HG03025 (cell line): ENCODE measurements around the gene DDX6.

Experiments used
- ATAC-seq: cut with Tn5 transposase; IDR thresholded peaks from one replicate; pipeline ENCODE4 v1.9.1; 2021; ENCODE audit warnings: mild to moderate bottlenecking, moderate library complexity; ENCODE audit not compliant: unreplicated experiment, low FRiP score

The DDX6 gene

DNA sequence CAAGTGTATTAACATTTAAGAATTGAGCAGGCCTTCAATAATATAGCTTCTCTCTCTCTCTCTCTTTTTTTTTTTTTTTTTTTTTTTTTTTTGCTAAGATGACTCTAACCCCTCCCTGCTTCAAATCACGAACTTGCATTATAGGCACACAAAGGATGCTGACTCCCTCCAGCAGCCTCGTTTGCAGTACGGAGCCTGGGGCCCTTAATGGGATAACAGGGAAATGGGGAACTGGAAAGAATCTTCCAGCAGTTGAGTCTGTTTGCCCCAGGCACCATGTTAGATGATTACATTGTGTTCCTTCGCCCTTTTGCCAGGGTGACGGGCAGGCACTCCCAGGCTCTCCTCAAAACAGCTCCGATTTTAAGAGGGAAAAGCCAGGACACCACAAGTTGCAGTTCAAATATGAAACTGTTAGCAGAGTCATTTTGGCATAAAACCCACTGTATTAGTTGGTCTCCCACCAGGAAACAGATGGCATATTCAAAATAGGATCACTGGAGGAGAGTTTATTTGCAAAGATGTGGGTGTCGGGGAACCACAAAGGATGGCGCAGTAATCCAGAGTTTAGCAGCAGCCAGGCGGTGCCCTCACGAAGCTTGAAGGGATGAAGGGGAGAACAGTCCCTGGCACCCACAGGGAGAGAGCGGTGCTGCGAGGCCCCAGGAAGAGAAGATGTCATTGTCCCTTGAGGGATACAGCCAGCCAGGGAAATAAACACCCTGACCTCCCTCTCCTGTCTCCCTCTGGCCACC lies 85.0 kb downstream of the DDX6 start:
- ATAC-seq: no peak

DNA sequence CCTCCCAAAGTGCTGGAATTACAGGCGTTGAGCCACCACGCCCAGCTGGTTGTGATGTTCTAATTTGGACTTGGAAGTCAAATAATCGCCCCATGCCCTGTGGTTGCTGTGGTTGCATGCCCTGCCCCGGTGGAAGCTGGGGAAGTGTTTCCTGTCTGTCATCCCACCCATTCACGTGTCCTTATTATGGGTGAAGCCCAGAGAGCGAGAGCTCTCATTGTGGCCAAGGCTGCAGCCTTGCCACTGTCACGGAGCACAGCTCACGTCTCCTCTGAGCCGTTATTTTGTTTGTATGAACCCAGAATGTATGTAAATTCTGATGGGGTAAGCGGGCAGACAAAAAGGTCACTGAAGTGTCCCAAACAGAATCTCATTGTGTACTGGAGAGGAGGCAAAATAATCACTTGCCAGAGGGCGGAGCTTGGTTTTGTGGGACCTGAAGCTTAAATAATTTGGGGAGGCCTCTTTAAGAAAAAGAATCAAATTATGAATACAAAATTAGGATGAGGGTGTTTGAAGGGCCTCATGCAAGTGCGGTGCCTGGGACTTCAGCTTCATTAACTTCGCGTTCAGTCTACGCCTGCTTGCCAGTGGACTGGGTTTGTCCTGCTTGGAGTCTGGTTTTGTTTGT lies 85.7 kb downstream of the DDX6 start:
- ATAC-seq: no peak

- ATAC-seq: no peak
Observed at GRCh38 chr11:118703563-118704106, 87.3 kb downstream of the DDX6 start.

DNA sequence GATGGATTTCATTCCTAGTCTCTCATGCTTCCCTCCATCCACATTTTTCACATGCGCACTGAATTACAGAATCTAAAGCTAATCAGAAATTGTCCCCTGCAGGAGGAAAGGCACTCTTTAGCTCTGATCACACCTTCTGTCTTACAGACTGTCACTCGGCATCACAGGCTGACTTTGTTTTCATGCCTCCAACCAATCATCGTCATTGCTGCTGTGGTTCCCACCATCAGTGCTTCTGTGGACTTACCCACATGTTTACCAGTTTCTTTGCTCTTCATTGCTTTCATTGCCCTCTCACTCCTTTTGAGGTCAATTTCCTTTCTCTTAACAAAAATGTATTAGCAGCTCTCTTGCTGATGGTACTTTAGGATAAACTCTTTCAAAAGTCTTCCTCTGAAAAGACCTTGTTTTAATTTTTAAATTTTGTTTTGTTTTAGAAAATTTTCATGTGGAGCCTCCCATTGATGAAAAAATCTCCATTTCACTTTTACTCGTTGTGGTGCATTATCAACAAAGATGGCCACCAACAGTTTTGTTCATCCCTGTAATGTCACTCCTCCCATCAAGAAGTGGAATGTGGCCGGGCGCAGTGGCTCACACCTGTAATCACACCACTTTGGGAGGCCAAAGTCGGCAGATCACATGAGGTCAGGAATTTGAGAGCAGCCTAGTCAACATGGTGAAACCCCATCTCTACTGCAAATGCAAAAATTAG lies 91.3 kb downstream of the DDX6 start:
- no peak for ATAC-seq
